ENCODE measurements around the gene IMPG2.

Gene IMPG2

DNA sequence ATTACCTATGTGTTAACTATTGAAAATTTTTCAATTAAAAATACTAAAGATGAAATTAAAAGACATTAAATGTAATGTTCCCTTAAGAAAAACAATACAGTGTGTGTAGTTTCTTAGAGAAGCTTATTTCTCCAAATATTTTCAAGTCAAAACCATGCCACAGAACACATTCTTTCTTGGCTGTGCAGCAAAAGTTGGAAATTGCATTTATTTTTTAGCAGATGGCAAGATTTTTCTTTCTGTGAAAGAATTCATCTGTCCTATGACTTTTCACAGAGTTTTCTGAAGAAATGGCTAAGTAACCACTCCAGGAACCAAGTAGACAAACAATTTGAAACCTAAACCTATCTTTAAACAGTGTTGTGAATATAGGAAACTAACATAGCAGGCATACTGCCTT lies 47.2 kb downstream of the IMPG2 start:
- no peak for DNase-seq

DNA sequence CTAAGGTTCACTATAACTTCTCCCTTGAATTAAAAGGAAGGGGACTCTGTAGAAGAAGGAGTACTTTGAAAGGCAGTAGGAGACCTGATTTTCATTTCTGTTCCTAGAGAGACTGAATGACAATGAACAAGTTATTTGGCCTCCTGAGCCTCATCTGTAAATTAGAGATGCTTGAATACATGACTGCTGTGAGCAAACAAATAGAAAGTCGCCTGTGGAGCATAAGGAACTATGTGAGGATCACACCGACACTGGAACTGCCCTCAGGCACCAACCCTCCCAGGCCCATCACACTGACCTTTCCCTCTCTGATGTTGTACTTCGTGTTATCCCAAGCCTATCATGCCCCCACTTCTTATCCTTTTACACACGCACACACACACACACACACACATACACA lies 48.6 kb downstream of the IMPG2 start:
- no peak for DNase-seq

DNA sequence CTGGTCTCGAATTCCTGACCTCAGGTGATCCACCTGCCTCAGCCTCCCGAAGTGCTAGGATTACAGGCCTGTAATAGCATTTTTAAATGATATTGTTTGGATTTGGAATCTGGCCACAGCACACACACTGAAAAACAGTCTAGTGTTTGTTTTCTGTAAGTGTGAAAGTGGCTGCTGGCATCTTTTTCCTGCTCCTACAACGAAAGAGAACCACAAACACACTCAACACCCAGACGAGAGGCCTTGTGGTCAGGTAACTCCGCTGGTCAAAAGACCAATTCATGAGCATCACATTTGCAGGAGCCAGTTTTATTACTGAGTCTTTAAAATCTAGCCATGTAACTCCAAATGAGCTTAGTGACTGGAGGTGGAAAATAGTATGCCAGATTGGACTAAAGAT lies 50.2 kb downstream of the IMPG2 start:
- no peak for DNase-seq

DNA sequence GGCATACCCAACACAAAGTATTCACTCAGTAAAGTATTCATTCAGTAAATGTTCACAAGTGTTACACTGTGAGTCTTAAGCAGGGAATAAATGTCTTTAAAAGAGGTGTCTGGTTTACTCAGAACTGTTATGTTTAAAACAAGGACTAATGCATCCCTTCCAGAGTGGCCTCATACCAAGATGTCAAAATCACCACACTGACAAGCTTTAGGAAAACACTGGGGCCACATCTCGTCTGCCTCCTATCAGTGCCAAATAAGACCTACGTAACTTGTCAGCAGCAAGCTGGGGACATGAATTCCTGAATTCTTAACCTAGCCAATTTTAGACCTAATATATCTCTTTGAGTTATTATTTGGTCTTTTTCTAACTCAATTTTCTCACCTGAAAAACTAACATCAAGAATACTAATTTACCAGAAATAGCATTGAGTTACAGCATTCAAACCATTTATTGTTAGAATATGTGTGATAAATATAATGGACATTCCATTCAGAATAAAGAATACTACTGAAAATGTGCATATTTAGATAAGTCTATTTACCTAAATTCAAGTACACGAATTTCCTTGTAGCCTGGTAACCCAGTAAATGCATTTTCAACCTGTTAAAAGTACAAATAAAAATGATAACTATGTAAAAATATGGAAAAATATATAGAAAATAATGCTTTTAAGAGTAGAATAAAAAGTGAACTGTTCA lies 51.3 kb downstream of the IMPG2 start:
- no peak for DNase-seq

DNA sequence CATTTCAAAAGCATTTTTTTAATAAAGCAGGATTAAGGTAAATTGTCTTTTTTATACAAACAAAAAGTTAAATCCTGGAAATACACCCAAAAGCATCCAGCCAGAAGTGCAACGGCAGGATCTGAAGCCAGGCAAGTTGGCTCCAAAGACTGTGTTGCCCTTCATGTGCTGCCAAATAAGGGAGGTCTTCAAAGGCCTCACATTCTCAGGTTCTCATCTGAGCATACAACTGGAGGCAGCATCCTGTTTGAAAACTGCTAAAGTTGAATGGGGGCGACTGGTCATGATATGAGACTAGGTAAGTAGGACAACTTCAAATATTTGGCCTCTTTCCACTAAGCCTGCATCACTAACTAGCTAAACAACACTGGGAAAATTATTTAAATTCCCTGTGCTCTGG lies 52.2 kb downstream of the IMPG2 start:
- DNase-seq: no peak

DNA sequence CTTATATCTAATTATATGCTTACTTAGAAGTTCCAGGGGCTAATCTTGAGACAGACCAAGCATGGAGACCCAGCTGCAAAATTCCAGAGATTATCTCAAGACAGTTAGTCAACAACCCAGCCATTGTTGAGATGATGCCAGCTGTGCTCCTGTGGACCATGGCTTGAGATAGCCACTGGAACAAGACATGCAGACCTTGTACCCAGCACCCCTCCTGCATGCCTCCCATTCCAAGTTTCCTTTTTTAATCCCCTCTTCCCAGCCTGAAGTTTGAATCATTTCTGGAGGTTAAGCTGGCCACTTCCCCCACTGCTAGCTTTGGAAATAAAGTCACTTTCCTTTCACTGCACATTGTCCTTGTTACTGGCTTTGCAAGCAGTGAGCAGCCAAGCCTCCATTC lies 53.8 kb downstream of the IMPG2 start:
- no peak for DNase-seq

DNA sequence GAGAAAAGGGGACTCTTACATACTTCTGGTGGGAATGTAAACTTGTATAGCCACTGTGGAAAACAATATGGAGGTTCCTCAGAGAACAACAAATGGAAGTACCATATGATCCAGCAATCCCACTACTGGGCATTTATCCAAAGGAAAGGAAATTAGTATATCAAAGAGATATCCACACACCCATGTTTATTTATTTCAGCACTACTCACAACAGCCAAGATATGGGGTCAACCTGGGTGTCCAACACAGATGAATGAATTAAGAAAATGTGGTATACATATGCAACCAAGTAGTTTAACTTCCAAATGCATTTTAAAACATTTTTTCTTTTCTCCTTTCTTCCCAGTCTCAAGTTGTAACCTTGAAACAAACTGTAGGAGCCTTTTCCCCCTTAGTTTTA lies 54.3 kb downstream of the IMPG2 start:
- DNase-seq: no peak

DNA sequence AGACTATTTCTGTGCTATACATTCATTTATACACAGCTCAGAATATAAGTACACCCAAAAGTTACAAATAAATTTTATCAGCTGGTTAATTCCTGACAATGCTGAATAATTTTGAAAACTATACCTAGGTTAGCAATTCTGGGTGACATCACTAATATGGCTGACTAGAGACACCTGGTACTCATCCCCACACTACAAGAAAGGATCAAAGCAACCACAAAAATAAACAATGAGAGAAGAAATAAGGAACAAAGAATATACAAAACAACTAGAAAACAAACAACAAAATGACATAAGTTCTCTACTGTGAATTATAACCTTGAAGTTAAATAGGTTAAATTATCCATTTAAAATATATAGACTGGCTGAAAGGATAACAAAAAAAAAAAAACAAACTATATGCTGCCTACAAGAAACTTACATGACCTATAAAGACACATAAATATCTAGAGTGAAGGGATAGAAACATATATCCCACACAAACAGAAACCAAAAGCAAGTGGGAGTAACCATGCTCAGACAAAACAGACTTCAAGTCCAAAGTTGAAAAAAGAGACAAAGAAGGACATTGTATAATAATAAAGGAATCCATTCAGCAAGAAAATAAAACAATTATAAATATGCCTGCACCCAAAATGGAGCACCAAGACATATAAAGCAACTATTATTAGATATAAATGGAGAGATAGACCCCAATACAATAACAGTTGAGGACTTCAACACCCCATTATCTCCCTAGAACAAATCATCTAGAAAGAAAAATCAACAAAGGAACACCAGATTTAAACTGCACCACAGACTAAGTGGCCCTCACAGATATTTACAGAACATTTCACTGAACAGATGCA lies 57.8 kb downstream of the IMPG2 start:
- DNase-seq: no peak

DNA sequence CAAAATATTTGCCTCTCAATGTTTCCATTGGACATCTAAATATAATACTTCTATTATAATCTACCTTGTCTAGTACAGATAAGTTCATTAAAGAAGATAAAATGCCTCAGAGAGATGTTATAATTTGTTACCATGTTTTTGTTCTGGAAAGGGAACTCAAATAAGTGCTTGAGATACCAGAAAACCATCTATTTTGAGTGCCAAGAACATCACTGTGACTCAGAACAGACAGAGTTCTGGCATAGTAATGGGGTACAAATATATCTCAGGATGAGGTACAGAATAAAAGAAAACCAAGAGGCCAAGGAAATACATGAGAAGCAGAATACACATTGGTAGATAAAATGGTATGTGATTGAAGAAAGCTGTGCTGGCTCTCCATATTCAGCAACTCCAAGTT lies 58.9 kb downstream of the IMPG2 start:
- no peak for DNase-seq

DNA sequence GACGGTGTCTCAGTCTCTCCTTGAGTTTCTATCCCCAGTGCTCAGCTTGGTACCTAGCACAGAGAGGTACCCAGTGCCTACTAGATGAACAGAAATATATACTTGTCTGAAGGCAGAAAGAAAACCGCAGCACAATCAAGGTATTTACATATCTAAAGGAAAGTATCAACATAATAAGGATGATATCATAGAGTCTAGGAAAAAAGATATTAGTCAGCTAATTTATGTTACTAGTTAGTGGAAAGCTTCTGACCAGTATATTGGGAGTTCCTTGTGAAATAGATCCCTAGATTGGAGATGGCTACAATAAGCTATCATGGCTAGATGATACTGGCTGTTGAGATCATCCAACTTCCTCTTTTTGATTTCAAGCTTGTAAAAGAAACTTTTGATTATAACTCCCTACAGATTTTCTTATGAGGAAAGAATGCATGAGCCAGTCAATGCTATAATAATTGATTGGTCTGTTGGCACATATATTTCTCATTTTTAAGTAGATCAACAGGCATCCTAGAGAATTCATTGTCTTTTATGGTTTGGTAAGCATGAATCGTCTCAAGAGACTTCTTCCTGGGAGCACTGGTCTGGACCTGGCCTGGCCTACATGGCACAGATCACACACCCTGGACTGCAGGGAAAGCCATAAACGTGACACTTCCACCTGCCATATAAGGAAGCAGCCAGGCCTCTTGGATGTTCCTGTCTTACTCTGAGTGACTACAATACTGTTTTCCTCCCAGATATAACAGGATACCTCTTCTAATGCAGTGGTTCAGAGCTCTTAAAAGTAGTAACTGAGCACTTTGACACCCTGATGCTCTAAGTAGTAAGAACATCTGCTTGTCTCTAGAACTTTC lies 60.7 kb downstream of the IMPG2 start:
- no peak for DNase-seq

DNA sequence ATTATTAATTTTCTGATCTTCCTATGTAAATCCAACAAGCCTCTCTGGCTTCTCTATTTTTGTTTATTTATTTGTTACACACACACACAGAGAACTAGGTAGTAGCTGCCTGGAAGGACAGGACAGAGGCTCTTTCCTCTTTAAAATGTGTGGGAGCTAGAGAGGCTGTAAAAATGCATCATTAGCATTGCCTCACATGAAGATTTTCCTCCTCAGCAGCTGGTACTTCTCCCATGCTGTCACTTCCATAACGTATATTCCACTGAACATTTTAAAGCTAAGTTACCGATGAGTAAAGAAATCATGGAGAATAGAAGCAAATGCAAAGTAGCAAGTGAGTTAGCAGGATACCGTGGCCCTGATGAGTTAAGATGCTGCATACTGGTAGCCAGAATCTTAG lies 63.9 kb downstream of the IMPG2 start:
- no peak for DNase-seq

DNA sequence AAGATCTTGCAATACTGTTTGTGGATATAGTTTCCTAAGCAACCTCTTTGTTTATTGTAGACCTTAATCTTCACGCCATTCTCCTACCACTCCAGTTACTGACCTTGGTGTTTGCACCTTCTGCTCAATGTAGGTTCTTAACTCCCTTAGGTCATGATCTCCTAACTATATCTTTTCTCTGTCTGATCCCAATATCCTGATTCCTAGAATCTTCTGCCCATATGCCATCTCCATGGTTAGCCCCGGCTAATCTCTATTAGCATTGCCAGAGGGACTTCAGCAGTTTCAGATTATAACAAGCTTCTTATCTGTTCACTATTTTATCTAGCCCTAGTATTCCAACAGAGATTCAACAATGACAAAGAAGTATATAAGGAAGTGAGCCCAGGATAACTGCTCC lies 64.9 kb downstream of the IMPG2 start:
- no peak for DNase-seq

DNA sequence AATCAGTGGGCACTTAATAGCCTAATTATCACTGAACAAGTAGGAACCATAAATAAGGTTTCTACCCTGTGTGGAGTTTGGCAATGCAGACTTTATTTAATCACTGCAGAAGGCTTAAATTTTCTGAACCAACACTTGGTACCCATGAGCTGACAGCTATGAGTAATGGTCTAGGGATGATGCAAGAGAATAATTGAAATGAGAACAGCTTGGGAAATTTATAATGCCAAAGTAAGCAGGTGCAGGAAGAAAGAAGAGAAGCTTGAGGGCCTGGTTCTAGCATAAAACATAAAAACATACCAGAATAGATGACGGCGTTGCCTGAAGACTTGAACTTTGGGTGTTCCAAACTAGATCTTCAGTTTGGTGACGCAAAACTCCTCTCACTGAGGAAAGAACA lies 67.0 kb downstream of the IMPG2 start:
- DNase-seq: no peak

DNA sequence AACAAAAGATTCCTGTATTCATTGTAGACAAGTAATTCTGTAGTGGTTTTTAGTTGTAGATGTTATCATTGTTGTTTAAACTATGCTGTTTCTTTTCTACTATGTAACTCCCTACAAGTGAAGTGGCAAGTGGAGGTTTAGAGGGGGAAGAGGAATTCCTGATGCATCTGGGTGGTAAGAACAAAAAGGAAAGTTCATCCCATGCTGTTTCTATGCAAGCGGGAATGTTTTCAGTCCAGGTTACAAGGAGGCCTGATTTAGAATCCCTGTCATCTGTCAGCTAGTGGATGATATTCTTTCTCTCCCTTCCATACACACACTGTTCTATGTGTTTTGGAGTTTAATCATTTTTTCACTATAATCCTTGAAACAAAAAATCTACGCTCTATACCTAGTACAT lies 67.4 kb downstream of the IMPG2 start:
- no peak for DNase-seq

DNA sequence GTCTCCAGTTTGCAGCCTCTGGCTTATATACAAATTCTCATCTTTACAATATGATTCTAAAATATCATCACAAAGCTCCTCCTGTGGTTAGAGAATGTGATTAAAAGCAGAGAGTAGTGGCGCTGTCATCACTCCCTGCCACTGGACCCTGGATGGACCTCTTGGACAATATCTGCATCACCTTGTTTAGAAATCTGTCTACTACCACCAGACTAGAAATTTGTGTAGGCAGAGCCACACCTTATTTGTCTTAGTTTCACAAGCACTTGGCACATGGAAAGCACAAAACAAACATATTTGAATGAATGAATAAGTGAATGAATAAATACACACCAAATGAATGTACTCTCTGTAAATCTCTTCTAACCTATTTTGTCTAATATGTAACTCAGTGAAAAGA lies 68.1 kb downstream of the IMPG2 start:
- DNase-seq: no peak

DNA sequence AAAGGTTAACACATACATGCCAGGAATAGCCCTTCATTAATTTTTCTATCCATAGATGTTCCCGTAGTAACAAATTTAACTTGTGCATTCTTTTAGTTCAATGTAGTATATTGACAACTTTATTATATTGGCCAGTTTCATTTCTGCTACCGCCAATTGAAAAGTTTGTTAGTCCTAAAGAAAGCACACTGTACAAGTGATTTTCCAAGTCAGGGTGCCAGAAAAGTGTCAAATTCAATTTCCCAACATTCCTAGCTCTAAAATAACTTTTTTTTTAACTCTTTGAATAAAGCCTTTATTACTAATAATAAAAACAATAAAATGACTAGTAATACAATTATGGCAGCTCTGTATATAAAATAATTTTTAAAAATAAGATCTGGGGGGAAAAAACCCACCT lies 68.9 kb downstream of the IMPG2 start:
- no peak for DNase-seq

DNA sequence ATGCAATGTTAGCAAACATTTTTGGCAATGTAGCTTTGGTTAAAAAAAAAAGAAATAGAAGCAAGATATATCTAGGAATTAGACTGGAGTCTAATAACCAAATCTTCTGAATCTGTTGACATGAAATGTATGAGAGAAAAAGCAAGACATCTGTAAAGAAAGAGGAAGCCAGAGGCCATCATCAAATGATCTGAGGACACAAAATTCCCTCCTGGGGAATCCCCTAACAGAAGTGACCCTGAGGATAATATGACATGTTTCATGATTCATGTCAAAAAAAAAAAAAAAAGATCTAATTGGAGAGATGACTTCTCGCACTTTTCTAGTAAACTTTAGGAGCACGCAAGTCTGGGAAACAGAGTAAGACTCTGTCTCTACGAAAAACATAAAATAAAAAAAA lies 70.9 kb downstream of the IMPG2 start:
- no peak for DNase-seq

DNA sequence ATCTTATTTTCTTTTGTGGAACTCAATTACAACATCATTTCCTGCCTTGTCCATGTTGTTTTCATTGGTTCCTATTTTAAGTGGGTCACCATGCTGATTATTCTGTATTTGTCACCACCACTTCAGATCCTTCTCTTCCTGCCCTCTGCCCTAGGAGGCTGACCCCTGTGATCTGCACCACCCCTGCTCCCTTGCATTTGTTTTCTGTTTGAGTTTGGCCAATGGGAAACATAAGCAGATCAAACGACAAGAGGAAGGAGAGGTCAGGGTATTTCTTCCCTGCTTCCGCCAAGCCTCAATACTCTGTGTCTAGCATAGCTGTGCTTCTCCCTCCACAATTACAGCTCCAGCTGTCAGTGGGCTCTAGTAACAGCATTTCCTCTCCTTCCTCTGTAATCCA lies 71.6 kb downstream of the IMPG2 start:
- DNase-seq: no peak

DNA sequence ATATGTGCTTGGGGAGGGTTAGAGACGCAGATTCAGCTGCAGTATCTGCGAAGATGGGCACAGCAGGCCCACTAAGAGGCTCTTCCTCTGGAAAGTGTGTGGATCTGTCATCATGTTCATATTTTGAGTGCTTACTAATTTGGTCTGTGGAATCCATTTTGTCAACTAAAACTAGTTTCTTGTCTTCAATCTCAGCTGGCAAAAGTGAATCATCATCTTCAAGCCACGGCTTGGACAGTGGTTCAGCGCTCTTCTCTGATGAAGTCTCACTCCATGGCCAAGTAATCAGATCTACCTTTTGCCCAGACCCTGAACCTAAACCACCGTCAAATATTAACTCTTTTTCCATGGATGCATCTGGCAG lies 76.2 kb downstream of the IMPG2 start:
- DNase-seq: peak in 1 of 2 experiments; percentile 20

DNA sequence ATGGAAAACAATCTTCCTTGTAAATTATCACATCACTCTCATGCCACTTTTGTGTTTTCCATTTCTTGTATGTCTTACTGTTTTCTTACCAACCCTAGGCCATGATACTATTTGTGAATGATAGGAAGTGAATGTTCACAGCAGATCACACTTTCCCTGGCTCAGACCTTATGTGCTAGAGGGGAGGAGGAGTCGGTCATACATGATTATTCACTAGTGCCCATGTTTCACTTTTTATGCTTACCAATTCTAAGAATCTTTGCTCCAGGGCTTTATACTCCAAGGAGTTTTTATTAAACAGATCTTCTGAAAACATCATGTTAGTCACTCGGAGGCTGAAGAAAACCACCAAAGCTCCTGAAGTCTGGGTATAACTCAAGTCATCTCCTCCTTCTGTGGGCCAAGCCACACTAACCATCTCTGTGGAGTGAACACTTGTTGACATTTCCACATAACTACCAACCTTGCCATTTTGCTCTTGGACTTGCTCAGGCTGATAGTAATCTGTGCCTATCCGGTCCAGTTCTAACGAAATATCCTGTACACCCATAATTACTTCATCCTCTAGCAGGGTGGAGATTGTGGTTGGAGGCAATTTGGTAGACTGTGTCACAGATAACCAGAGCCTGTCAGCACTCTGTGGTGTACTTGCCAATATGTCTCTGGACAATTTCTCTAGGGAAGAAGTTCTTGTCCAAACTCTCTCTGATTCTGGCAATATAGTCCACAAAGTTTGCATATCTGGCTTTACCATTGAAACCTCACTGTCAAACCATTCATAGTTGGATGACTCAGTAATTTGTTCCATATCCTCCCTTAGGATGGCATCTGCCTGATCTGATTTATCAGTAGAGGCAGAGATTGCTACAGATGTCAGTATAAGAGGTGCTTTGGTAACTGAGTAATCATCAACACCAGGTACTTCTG lies 76.8 kb downstream of the IMPG2 start:
- peak; percentile 24 to 35 for DNase-seq

DNA sequence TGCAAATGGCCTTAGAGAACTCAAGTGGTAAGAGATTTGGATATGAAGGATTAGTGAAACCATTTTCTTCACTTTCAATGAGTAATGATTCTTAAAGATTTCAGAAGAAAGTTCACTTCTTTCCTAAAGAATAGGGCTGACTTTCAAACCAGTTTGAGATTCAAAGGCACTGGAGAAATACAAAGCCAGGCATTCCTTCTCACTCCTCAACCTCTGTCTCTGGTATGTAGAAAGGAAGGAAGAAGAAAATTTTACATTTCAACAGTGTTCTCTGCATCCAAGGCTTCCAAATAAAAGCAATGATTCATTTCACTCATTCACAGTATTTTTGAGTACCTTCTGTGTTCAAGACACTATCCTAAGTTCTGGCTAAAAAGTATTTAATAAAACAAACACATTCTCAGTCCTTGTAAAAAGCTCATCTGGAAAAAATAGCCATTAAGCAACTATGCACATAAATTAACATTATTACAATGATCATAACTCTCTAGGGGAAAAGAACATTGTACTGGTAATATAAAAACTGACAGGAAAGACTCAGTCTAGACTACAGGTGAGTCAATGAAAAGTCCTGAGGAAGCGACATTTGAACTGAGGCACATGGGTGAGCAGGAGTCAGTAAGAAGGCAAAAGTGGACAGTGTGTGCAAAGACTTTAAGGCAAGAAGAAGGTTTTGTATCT lies 79.5 kb downstream of the IMPG2 start:
- no peak for DNase-seq

DNA sequence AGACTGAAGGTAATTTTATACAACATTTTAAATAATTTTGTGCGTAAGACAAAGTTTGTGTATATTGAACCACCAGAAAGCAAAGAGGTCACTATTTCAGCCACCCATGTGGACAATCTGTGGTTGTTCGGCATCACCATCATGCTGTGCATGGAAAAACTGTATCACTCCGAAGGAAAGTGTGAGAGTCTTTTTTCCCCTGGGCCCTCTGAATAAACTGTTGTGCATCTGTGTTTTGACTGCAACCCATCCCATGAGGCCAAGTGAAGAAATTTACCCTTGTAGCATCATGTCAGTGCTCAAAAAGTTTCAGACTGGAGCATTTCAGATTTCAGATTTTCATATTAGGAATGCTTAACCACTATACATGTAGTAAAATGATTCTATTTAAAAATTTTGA lies 85.3 kb downstream of the IMPG2 start:
- DNase-seq: no peak

Measured in activated T-cell treated with anti-CD3 and anti-CD28 coated beads, Interleukin-2, amount 50 U/mL, for 48 hours (primary cell).